Gastrocnemius medialis (tissue), 4 donors: ENCODE data around the gene RHCE. TPM values are rescaled to one million over a fixed set of nuclear protein-coding genes. Genes with fewer than 3 reads are reported as not detected.
"Not testable (repeated sequence)": the region's sequence is repeated elsewhere in the genome, so short reads cannot be mapped to it uniquely, and the experiment has no call there.

ENCODE experiments used
- ATAC-seq, 2 donors: fragments of 150-250 bp; one replicate each; pipeline ENCODE4 v1.9.1; 2016
- DNase-seq, 2 donors: peaks; one replicate each; pipeline ENCODE4 v3.0.0-alpha.2; 2019
- H3K27ac ChIP-seq, 4 donors: fragments of 200-600 bp; sonication (generic); 1 replicate in 1 of 4; 2 replicates in 3 of 4; pipeline ENCODE4 v1.5.1; 2016 to 2018; ENCODE audit warnings: mild to moderate bottlenecking in 2 of 4, moderate library complexity in 1 of 4
- H3K27me3 ChIP-seq, 3 donors: fragments of 200-600 bp; sonication (generic) in 2 of 3; 1 replicate in 1 of 3; 2 replicates in 2 of 3; pipeline versions ENCODE4 v1.5.1 to v1.6.0; 2016 to 2019; ENCODE audit warnings: mild to moderate bottlenecking in 1 of 3, moderate library complexity in 1 of 3
- H3K36me3 ChIP-seq, 2 donors: fragments of 200-600 bp; sonication (generic) in 1 of 2; one replicate each; pipeline ENCODE4 v1.5.1; 2017 to 2018
- H3K4me1 ChIP-seq, 2 donors: fragments of 200-600 bp; sonication (generic) in 1 of 2; one replicate each; pipeline ENCODE4 v1.5.1; 2016 to 2017; ENCODE audit warnings: mild to moderate bottlenecking in 2 of 2
- H3K4me3 ChIP-seq, 4 donors: fragments of 200-600 bp; sonication (generic) in 3 of 4; 1 replicate in 1 of 4; 2 replicates in 3 of 4; pipeline ENCODE4 v1.5.1; 2016 to 2019; ENCODE audit warnings: mild to moderate bottlenecking in 2 of 4
- H3K9me3 ChIP-seq, 3 donors: fragments of 200-600 bp; sonication (generic) in 2 of 3; 1 replicate in 1 of 3; 2 replicates in 2 of 3; pipeline ENCODE4 v1.5.1; 2016 to 2019
- POLR2A ChIP-seq, 2 donors: fragments of 450-650 bp; IDR thresholded peaks; one replicate each; pipeline ENCODE4 v1.6.1; 2017; ENCODE audit warnings: antibody characterized with exemption in 2 of 2, mild to moderate bottlenecking in 2 of 2, moderate library complexity in 2 of 2
- in situ Hi-C, 4 donors: fragments of 200-750 bp; cut with MboI; loops; one replicate each; pipeline versions ENCODE4 v1.15.0 to v1.8.0; 2017; ENCODE audit warnings: low sequenced_read_pairs in 4 of 4
- intact Hi-C: fragments of 100-400 bp; cut with DNase I; formaldehyde crosslinking; loops from one replicate; pipeline ENCODE4 v1.15.1; 2023; ENCODE audit warnings: low total_unique reads
- total RNA-seq, 4 donors: library from RNA; depleted of rRNA; stranded (reverse); fragments of >200 nt; gene quantifications; one replicate each; pipeline versions ENCODE4 v1.1.0 to v1.2.3, GENCODE V29; 2016
- TF ChIP-seq, protein P1 (sequence below), 5 experiments: fragments of 450-650 bp in 3 of 5; fragments of 200-600 bp in 2 of 5; sonication (generic) in 2 of 5; IDR thresholded peaks in 4 of 5; conservative IDR thresholded peaks in 1 of 5; 1 replicate in 4 of 5; 2 replicates in 1 of 5; pipeline ENCODE4 v1.5.1; 2016 to 2019; ENCODE audit warnings: antibody characterized with exemption in 5 of 5, mild to moderate bottlenecking in 3 of 5, moderate library complexity in 3 of 5

Gene RHCE
- total RNA-seq, 4 donors from 2014 or later: 1.0 to 2.4 TPM; not detected in 2

DNA sequence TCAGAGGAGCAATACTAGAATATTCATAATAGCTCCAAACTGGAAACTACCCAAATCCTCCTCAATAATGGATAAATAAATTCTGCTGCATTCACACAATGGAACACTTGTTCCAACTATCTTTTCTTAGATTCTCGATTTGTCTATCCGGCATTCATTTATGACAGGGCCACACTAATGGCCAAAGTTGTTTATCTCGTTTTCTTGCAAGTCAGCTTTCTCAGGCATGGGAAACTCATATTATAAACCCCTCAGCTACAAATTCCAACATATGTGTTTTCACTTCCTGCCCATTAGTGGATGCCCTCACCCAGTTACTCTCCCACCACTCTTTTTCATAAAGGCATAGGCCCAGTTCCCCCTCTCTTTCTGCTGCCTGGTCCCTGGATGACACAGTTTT lies 42.3 kb downstream of the RHCE start:
- DNase-seq, H3K4me3 ChIP-seq, H3K27me3 ChIP-seq, H3K36me3 ChIP-seq, H3K4me1 ChIP-seq, H3K27ac ChIP-seq, intact Hi-C loops, ATAC-seq, in situ Hi-C loops, H3K9me3 ChIP-seq: not testable (repeated sequence)

DNA sequence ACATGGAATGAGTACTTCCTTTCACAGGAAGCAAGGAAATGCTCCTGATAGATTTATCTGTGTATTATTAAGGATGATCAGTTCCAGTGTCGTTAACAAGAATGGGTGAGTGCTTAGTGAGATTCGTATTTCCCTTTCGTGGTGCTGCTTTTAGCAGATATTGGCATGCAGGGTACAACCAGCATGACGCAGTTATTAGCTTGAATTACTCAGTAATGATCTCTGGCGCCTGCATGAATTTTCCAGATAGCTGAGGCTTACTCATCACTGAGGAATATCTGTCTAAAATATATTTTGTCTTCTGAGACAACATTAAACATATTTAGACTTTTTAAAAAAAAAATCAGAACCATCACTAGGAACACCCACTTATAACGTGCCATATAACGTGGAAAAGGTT lies 48.9 kb downstream of the RHCE start:
- H3K9me3 ChIP-seq, H3K27ac ChIP-seq, H3K27me3 ChIP-seq, intact Hi-C loops, H3K4me1 ChIP-seq, DNase-seq, in situ Hi-C loops, ATAC-seq, H3K36me3 ChIP-seq, H3K4me3 ChIP-seq: not testable (repeated sequence)

DNA sequence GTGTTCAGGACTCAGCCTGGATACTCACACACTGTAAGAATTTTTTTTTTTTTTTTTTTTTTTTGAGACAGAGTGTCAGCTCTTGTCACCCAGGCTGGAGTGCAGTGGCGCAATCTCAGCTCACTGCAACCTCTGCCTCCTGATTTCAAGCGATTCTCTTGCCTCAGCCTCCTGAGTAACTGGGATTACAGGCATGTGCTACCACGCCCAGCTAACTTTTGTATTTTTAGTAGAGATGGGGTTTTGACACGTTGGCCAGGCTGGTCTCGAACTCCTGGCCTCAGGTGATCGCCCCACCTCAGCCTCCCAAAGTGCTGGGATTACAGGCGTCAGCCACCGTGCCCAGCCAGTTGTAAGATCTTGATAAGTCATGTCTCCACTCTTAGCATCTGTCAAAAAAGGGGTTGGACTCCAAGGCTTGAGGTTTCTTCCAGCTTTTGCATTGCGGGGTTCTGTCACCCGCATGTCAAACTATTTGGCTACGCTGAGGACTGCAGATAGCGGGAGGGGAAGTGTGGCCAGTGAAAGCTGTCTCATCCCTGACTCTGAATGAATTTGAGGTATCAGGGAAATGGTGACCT lies 50.8 kb downstream of the RHCE start:
- H3K4me1 ChIP-seq, H3K27me3 ChIP-seq, H3K36me3 ChIP-seq, ATAC-seq, in situ Hi-C loops, H3K4me3 ChIP-seq, intact Hi-C loops, DNase-seq, H3K27ac ChIP-seq, H3K9me3 ChIP-seq: not testable (repeated sequence)

DNA sequence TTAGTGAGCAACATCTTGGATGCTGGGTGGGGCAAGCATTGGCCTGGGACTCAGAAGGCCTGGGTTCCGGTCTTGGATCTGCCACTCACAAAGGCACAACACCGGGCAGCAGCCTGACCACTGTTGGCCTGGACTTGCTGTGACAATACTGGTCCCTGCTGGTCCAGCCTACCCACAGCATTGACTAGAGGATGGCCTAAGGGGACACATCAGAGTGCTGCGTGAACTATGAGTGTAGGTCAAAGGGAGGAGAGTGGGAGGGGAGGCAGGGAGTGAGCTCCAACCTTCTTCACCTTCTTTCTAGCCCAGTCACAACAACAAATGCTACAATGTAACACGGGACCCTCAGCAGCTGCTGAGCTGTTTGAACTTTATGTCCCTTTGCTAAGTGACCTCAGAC lies 51.4 kb downstream of the RHCE start:
- ATAC-seq (no peak), DNase-seq (no peak)
- no peak for TF ChIP-seq POLR2A (IDR thresholded peaks at IDR 0.05)
- TF ChIP-seq, protein P1, sequence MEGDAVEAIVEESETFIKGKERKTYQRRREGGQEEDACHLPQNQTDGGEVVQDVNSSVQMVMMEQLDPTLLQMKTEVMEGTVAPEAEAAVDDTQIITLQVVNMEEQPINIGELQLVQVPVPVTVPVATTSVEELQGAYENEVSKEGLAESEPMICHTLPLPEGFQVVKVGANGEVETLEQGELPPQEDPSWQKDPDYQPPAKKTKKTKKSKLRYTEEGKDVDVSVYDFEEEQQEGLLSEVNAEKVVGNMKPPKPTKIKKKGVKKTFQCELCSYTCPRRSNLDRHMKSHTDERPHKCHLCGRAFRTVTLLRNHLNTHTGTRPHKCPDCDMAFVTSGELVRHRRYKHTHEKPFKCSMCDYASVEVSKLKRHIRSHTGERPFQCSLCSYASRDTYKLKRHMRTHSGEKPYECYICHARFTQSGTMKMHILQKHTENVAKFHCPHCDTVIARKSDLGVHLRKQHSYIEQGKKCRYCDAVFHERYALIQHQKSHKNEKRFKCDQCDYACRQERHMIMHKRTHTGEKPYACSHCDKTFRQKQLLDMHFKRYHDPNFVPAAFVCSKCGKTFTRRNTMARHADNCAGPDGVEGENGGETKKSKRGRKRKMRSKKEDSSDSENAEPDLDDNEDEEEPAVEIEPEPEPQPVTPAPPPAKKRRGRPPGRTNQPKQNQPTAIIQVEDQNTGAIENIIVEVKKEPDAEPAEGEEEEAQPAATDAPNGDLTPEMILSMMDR (IDR thresholded peaks at IDR 0.05 in 4 of 5, conservative IDR thresholded peaks at IDR 0.05 in 1 of 5): no peak
- Histone ChIP-seq H3K9me3 (no peaks in the 10 kb centered on the region), H3K4me3 (no peak overlapping the region), H3K27me3 (no peaks in the 10 kb centered on the region), H3K4me1 (no peaks in the 10 kb centered on the region), H3K36me3 (no peaks in the 10 kb centered on the region), H3K27ac (no peak overlapping the region)
- intact Hi-C loops (no loop called here), in situ Hi-C loops (no loop called here)

DNA sequence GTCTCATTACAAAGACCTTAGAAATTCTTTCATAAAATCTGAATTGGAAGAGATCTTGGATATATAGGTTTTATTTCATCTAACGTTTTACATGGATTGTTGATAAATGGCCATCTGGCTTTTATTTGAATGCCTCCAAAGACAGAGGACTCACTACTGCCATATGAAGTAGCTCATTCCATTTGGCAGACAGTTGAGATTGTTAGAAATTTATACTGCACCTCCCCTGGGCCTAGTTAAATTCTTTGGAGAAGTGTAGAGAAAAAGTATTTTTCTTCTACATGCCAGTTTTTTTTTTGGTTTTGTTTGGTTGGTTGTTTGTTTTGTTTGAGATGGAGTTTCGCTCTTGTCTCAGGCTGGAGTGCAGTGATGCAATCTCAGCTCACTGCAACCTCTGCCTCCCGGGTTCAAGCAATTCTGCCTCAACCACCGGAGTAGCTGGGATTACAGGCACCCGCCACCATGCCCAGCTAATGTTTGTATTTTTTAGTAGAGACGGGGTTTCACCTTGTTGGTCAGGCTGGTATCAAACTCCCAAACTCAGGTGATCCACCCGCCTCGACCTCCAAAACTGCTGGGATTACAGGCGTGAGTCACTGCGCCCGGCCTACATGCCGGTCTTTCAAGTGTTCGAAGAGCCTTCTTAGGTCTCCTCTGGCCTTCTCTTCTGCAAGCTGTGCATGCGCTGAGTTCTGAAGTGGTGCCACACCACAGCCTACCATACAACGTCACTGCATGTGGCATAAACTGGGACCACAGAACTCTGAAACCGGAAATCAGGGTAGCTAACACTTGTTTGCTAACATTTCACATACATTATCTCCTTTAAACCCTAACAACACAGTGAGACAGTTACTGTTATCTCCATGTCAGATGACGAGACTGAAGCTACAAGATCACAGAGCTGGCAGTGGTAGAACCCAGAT lies 57.7 kb downstream of the RHCE start:
- DNase-seq, H3K27ac ChIP-seq, in situ Hi-C loops, intact Hi-C loops, H3K4me3 ChIP-seq, H3K27me3 ChIP-seq, H3K9me3 ChIP-seq, H3K4me1 ChIP-seq, ATAC-seq: not testable (repeated sequence)
- peaks cover 0 to 17% of the 10 kb centered on the region in 2 donors for H3K36me3 ChIP-seq

DNA sequence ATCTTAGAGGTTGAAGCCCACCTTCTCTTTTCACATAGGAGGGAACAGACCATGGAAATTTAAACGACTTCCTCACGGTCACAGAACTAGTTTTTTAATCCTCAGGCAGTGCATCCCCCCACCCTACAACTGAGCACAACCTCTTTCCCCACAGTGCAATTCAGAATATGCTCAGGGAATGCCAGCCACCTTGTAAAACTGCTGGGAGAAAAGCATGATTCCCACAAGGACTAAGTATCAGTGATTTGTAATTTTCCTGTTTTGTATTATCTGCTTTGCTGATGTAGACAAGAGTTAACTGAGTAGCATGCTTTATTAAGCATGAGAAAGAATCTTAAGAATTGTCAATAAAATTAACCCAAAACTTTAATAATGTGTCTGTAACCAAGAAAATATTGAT lies 58.7 kb downstream of the RHCE start:
- Histone ChIP-seq H3K36me3 (peaks cover 0 to 23% of the 10 kb centered on the region in 2 donors), H3K27me3 (no peaks in the 10 kb centered on the region), H3K9me3 (no peaks in the 10 kb centered on the region), H3K4me1 (peaks cover 0 to 5% of the 10 kb centered on the region in 2 donors), H3K4me3 (no peak overlapping the region), H3K27ac (peak overlapping the region; percentile 20 to 55 (median 41))
- no peak for ATAC-seq
- intact Hi-C loops: no loop called here
- no peak for DNase-seq
- in situ Hi-C loops: no loop called here
- TF ChIP-seq, protein P1 (IDR thresholded peaks at IDR 0.05 in 4 of 5, conservative IDR thresholded peaks at IDR 0.05 in 1 of 5): no peak
- TF ChIP-seq POLR2A (IDR thresholded peaks at IDR 0.05): no peak
